ENCODE measurements around the gene TP53TG3C.
"Not testable (repeated sequence)": the region's sequence is repeated elsewhere in the genome, so short reads cannot be mapped to it uniquely, and the experiment has no call there.

Gene TP53TG3C

DNA sequence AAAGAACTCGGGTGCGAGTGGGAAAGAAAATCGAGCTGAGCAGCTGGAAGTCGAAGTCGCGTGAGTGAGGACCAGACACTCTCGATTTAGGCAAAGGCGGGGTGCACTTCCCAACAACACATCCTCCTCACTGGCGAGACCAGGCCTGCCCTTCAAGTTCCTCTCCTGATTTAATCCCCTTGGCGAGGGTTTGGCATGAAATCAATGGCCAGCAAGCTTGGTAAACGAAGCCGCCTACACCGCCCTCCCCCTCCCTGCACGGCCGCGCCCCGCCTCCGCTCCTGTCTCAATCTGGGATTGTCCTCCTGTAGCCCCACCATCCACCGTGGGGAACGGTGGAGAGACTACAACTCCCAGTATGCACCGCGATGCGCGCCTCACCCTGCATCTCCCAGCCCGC is at the start of gene TP53TG3C:
TP53TG3C (plus strand) TSS at position 301 of the 400 bp plus-strand sequence; CDS start at position 369, 68 bp downstream.
- H3K27ac ChIP-seq (ENCODE audit: low read depth, low read length); H3K9me3 ChIP-seq (ENCODE audit: control insufficient read depth, insufficient read depth, low read length); H3K9me2 ChIP-seq (replicated peaks; ENCODE audit: control insufficient read depth, low read length); H3K4me2 ChIP-seq (ENCODE audit: low read length); H3K79me2 ChIP-seq (ENCODE audit: control insufficient read depth, low read length); H3F3A ChIP-seq (ENCODE audit: control insufficient read depth, insufficient read depth); H3K4me1 ChIP-seq (ENCODE audit: control insufficient read depth, low read length); H4K20me1 ChIP-seq (ENCODE audit: control insufficient read depth, insufficient read depth, low read depth, low read length); H3K4me3 ChIP-seq (ENCODE audit: low read length); H3K27me3 ChIP-seq (ENCODE audit: control insufficient read depth, low read length); H3K36me3 ChIP-seq (ENCODE audit: control insufficient read depth, low read length): not testable (repeated sequence)

Data from DOHH2 (cell line).